Mucosa of gallbladder (tissue), 1 donor: ENCODE results near the gene TMEM158. TPM values are rescaled to one million over a fixed set of nuclear protein-coding genes. Genes with fewer than 3 reads are reported as not detected.

Source experiments
- DNase-seq: peaks from one replicate; pipeline ENCODE4 v3.0.0-alpha.2; 2020; ENCODE audit warnings: low spot score
- total RNA-seq: library from RNA; stranded (reverse); gene quantifications from one replicate; pipeline ENCODE4 v1.2.1, GENCODE V29; 2021
- donor health status: DM: no; HTN: no; CAD: no.

The TMEM158 gene
- total RNA-seq = 14.6 TPM

- peak; percentile 81 for DNase-seq
These were observed at the start of gene TMEM158 for GRCh38 chr3:45226206-45226915. Gene TMEM158, minus strand, starts transcription at chr3:45226287. Its CDS starts 260 bp downstream, at chr3:45226027.

GRCh38 chr3:45275006-45275704, 49.1 kb upstream of the TMEM158 start:
- no peak for DNase-seq

DNA sequence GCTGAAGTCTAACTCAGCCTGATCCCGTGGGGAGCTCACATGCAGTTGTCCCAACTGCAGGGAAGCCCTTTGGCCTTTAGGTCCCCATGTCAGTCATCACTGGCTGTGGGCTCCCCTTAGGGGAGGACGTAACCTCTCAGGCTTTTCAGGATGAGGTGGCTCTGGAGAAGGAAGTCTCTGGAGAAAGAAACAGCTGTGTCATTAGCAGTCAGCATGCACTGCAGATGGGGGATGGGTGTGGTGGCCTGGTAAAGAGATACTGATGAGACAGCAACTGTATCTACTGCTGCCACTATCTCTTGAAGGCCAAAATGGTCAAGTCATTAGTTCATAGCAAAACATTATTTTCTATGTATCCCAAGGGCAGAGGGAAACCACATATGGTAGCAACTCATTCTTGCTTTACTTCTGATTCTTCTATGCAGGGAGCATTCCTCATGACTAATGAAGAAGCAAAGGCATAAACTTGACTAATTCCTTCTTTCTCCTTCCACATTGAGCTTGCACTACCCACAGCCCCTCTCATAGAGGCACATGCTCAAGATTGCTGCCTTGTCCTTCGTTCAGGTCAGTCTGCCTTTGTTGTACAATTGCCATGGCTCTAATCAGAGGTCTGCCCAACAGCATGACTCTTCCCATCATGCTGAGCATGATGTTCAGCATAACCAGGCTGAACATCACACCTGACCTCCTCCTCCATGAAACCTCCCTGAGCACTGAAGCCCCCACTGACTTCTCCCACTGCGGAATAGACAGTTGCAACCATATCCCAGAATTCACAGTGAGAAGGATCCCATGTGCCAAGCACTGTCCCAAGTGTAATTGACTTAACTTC, 47.8 kb upstream of the TMEM158 start:
- no peak for DNase-seq

DNA sequence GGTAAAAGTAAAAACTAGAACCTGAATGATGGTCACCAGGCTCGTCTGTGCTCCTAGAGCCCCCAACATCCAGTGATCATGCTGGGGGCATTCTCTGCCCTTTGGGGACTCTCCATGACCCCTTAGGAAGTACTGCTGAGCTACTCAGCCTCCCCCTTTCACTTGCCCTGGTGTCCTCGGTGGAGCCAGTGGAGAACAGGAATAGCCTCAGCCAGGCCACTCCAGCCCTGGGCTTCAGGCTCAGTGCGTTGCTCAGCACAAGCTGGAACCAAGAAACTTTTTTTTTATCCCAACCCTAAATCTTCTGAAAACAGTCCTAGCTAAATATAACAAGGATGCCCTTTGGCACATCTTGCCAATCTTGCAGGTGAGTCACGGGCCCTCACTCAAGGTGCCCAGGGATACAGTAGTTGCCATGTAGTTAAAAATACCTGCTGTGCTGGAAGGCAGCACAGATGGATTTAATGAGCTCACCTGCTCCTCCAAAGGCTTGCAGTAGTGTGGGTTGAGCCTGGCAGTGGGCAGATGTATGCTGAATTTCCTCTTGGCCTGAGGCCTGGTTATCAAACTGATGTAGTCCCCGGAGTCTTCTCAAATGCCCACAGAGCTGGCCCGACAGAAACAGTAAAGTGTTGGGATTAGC, 46.9 kb upstream of the TMEM158 start:
- DNase-seq = no peak

- DNase-seq = no peak
These were observed 46.1 kb upstream of the TMEM158 start for GRCh38 chr3:45272032-45272810.

DNA sequence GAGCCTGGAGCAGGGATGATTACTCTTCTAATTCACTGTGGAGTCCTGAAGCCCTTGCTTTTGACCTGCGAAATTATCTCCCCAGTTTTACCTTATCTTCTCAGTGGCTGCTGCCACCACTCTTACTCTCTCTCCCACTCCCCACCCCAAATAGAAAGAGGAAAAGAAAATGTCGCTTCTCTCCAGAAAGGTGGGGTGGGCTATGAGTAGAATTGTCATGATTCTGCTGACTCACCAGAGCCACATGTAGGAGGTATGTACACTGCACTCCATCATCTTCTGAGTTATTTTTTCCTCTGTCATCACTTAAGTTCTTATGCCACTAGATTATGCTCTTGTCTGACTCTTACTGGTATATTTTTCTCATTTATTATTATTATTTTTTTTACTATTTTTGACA, 43.9 kb upstream of the TMEM158 start:
- no peak for DNase-seq

GRCh38 chr3:45267097-45267496, 41.0 kb upstream of the TMEM158 start:
- no peak for DNase-seq

GRCh38 chr3:45261333-45262110, 35.4 kb upstream of the TMEM158 start:
- no peak for DNase-seq

DNA sequence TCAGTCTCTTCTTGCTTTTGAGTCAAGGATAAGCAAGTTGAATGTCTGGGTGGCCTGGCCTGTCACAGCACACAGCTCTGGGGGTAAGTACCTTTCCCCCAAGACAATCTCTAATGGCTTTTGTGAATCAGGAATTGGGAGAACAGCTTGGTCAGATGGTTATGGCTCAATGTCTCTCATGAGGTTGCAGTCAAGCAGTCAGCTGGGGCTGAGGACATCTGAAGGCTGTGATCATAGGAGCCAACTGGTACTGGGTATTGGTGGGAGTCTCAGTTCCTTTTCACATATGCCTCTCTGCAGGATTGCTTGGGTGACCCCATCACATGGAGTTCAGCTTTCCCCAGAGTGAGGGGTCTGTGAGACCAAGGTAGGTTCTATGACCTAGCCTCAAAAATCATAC, 33.0 kb upstream of the TMEM158 start:
- DNase-seq = no peak

GRCh38 chr3:45258317-45258716, 32.2 kb upstream of the TMEM158 start:
- DNase-seq = no peak

DNA sequence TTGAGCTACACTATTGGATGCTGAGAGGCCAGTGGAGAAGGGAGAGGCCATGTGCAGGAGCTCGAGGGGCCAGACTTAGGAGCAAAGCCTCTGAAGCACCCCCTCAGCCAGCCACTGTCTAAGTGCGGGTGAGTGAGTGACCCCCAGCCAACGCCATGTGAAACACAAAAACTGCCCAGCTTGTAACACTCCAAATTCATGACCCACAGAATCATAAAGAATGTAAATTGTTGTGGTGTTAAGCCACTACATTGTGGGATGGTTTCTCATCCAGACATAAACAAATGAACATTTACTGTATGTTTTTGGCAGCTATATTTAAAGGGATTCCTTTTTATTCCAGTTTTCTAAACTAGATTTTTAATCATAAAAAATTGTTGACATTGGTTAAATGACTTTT, 27.2 kb upstream of the TMEM158 start:
- no peak for DNase-seq

- DNase-seq = no peak
These were observed 26.7 kb upstream of the TMEM158 start for GRCh38 chr3:45252826-45253225.

DNA sequence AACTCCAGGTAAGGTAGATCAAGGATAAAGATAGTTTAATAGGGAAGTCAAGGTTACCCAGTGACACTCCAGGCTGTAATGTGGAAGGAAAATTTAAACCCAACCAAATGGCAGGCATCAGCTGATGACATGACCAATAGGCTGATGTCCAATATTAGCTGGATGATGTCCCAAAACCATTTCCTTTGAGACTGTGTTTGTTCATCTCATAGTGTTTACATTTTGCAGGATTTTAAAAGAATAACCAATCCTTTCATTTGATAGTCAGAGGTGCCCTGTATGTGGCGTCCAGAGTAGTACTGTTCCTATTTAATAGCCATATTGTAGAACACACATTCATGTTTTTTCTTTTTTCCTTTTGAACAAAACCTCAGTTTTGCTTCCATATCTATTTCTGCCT, 23.3 kb upstream of the TMEM158 start:
- no peak for DNase-seq

- DNase-seq = no peak
These were observed 20.2 kb upstream of the TMEM158 start for GRCh38 chr3:45246241-45246640.

DNA sequence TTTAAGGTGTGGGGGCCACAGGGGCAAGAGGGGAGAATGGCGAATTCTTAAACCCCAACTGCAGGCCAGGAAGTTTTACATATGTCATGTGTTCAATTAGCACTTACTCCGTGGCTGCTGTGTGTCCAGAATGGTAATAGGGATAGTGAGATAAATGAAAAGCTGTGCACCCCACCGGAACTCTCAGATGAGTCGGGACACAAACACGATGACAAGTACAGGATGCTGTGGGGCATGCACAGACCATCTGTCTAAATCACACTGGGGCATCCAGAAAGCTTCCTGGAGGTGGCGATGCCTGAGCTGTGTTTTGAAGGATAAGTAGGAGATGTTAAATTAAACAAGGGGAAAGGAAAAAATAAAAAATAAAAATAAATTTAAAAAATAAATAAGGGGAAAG, 18.3 kb upstream of the TMEM158 start:
- DNase-seq = no peak

GRCh38 chr3:45241206-45241605, 15.1 kb upstream of the TMEM158 start:
- DNase-seq = no peak

GRCh38 chr3:45240292-45240691, 14.2 kb upstream of the TMEM158 start:
- no peak for DNase-seq

DNA sequence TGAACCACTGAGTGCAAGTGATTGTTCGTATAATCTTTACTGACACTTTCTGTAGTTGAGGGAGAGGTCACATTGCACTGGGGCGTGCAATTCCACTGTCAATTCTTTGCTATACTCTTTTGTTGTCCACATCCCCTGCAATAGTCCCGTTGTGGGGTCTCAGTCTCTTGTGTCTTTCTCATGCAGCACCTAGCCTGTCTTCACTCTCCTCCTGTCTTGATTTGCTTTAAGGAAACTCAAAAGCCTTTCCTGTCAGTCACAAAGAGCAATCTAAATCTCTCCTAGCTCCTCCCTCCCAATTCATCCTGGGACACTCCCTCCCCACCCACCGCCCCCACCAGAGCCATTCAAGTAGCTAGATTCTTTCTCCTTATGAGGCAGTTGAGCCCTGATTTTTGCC, 13.2 kb upstream of the TMEM158 start:
- DNase-seq = no peak

DNA sequence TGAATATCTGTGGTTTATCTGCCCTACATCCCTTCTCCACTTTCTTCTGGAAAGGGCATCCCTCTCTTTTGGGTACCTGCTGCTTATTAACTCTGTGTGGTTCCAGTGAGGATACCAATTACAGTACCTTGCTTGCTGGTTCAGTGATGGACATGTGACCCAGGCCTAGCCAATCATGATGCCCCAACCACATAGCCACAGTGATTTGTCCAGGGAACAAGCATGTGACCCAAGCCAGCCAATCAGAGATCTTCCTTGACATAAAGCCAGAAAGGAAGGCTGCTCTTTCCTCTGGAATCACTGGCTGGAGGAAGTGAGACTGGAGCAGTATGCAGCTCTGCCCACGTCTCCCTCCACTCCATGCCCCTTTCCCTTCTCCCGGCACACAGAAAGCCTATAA, 10.9 kb upstream of the TMEM158 start:
- no peak for DNase-seq

DNA sequence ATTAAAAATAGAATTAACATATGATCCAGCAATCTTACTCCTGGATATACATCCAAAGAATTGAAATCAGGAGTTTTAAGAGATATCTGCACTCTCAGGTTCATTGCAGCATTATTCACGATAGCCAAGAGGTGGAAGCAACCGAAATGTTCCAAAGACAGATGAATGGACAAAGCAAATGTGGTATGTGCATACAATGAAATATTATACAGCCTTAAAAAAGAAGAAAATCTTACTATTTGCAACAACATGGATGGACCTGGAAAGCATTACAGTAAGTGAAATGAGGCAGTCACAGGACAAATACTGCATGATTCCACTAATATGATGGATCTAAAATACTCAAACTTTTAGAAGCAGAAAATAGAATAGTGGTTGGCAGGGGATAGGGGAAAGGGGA, 9.3 kb upstream of the TMEM158 start:
- DNase-seq = no peak

GRCh38 chr3:45234250-45234649, 8.2 kb upstream of the TMEM158 start:
- DNase-seq = no peak
